Body of pancreas (tissue), 4 donors: Measurements from ENCODE around the gene TSC1. TPM values are rescaled to one million over a fixed set of nuclear protein-coding genes. Genes with fewer than 3 reads are reported as not detected.

Source experiments
- ATAC-seq: fragments of 150-250 bp; one replicate; pipeline ENCODE4 v1.9.1; 2016
- DNase-seq, 4 donors: peaks; one replicate each; pipeline ENCODE4 v3.0.0-alpha.2; 2019
- H3K27ac ChIP-seq, 4 donors: fragments of 200-600 bp; sonication (generic); 1 replicate in 3 of 4; 2 replicates in 1 of 4; pipeline versions ENCODE4 v1.5.1 to v1.6.1; 2016 to 2019; ENCODE audit warnings: mild to moderate bottlenecking in 1 of 4, mixed read lengths in 1 of 4, moderate library complexity in 1 of 4
- H3K27me3 ChIP-seq, 2 donors: fragments of 200-600 bp; sonication (generic); one replicate each; pipeline ENCODE4 v1.6.0; 2016; ENCODE audit warnings: mild to moderate bottlenecking in 1 of 2
- H3K36me3 ChIP-seq, 2 donors: fragments of 200-600 bp; sonication (generic); replicated peaks in 1 of 2; 2 replicates each; pipeline ENCODE4 v1.5.1; 2016; ENCODE audit warnings: low read depth in 2 of 2; ENCODE audit not compliant: insufficient read depth in 1 of 2
- H3K4me1 ChIP-seq: fragments of 200-600 bp; sonication (generic); one replicate; pipeline ENCODE4 v1.6.0; 2016
- H3K4me3 ChIP-seq, 2 donors: fragments of 200-600 bp; sonication (generic); 1 replicate in 1 of 2; 2 replicates in 1 of 2; pipeline ENCODE4 v1.5.1; 2016 to 2019
- H3K9me3 ChIP-seq, 3 donors: fragments of 200-600 bp; sonication (generic); 1 replicate in 2 of 3; 2 replicates in 1 of 3; pipeline ENCODE4 v1.5.1; 2016
- CTCF ChIP-seq, 7 experiments: fragments of 450-650 bp in 4 of 7; fragments of 200-600 bp in 3 of 7; sonication (generic) in 3 of 7; IDR thresholded peaks; one replicate each; pipeline ENCODE4 v1.5.1; 2016 to 2019; ENCODE audit warnings: antibody characterized with exemption in 7 of 7
- POLR2A ChIP-seq, 3 donors: fragments of 450-650 bp; IDR thresholded peaks; one replicate each; pipeline ENCODE4 v1.6.1; 2016; ENCODE audit warnings: antibody characterized with exemption in 3 of 3, mild to moderate bottlenecking in 2 of 3
- WGBS, 2 donors: methylation state at CpG; one replicate each; pipeline ENCODE4 v1.1.5; 2017; 5-methylcytosine and 5-hydroxymethylcytosine counted together
- intact Hi-C: fragments of 100-400 bp; cut with DNase I; formaldehyde crosslinking; loops from one replicate; pipeline ENCODE4 v1.15.1; 2023
- total RNA-seq, 2 donors: library from RNA; depleted of rRNA; stranded (reverse); fragments of >200 nt; gene quantifications; one replicate each; pipeline ENCODE4 v1.1.0, GENCODE V29; 2016

The TSC1 gene
- total RNA-seq, 2 donors from 2014 or later, result 44.1 to 47.1 TPM

- TF ChIP-seq POLR2A (IDR thresholded peaks at IDR 0.05) (no peak), CTCF (IDR thresholded peaks at IDR 0.05) (no peak)
- H3K4me1 ChIP-seq, result peaks cover 12% of the 10 kb centered on the region
- H3K9me3 ChIP-seq, result no peaks in the 10 kb centered on the region
- no peak overlapping the region for H3K4me3 ChIP-seq
- ATAC-seq (no peak), DNase-seq (no peak)
- no peaks in the 10 kb centered on the region for H3K27me3 ChIP-seq
- intact Hi-C loops, result no loop called here
- no peak overlapping the region for H3K27ac ChIP-seq
- H3K36me3 ChIP-seq, result no peaks in the 10 kb centered on the region
- WGBS, 2 donors, result 82 to 92% methylated on average over 6 of the region's 6 CpGs
Observed at GRCh38 chr9:132935026-132935425, 9.4 kb downstream of the TSC1 start.

DNA sequence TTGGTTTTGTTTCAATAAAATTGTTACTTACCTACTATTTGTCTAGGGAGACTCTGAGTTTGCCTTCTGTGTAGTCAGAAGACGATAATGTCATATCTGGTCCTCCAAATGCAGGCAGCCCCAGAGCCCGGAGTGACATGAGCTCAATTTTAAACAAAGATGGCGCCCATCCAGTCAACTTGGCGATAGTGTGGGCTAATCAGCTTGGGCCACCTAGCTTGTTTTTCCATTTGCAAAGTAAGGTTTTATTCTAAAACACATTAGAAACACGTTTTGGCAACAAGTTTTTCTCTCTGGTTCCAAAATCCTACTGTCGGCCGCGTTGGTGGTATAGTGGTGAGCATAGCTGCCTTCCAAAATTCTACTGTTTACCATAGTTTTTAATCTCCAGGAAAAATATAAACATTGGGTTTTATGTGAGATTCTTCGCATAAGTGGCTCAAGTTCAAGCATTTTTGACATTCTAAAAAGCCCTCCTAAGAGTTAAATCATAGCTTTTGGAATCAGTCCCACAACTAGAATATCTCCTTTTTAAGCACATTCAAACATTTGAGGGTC, 13.2 kb downstream of the TSC1 start:
- peaks cover 0 to 8% of the 10 kb centered on the region in 2 donors for H3K36me3 ChIP-seq
- H3K4me3 ChIP-seq, result no peak overlapping the region
- intact Hi-C loops, result no loop called here
- H3K4me1 ChIP-seq, result no peaks in the 10 kb centered on the region
- no peak for ATAC-seq
- 88 to 95% methylated on average over 9 of the region's 9 CpGs for WGBS, 2 donors
- no peaks in the 10 kb centered on the region for H3K9me3 ChIP-seq
- DNase-seq, result no peak
- TF ChIP-seq POLR2A (IDR thresholded peaks at IDR 0.05) (no peak), CTCF (IDR thresholded peaks at IDR 0.05) (no peak)
- H3K27me3 ChIP-seq, result no peaks in the 10 kb centered on the region
- H3K27ac ChIP-seq, result no peak overlapping the region

GRCh38 chr9:132927704-132928103, 16.7 kb downstream of the TSC1 start:
- no peaks in the 10 kb centered on the region for H3K4me1 ChIP-seq
- 84 to 85% methylated on average over 7 of the region's 7 CpGs for WGBS, 2 donors
- peaks cover 0 to 10% of the 10 kb centered on the region in 2 donors for H3K36me3 ChIP-seq
- no peak overlapping the region for H3K4me3 ChIP-seq
- no peak overlapping the region for H3K27ac ChIP-seq
- no peak for ATAC-seq
- intact Hi-C loops, result no loop called here
- TF ChIP-seq POLR2A (IDR thresholded peaks at IDR 0.05), result no peak
- TF ChIP-seq CTCF (IDR thresholded peaks at IDR 0.05), result no peak
- no peaks in the 10 kb centered on the region for H3K27me3 ChIP-seq
- DNase-seq, result no peak
- H3K9me3 ChIP-seq, result no peaks in the 10 kb centered on the region

DNA sequence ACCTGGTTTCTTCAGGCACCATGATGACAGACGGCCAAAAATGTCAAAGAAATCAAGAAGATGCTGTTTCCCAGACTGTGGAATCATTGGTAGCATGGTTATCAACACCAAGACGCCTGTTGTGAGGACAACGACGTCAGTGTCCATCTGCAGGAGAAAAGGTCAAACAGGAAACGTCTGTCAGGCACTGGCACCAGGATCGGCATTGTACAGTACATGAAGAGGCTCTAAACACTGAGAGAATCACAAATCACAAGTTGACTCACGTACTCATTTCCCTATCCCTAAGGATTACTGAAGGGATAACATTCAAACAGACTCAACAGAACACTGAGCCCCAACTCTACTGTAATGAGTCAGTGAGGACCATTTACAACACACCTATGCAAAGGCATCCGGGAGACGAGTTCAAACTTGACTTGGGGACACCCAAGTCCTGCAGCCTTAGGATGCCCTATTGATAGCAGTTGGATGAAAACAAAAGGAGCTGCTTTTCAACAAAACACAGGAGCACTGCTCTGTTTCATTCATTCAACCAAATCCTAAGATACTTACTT, 21.0 kb downstream of the TSC1 start:
- peaks cover 0 to 32% of the 10 kb centered on the region in 2 donors for H3K36me3 ChIP-seq
- no peak for TF ChIP-seq POLR2A (IDR thresholded peaks at IDR 0.05)
- no peak for TF ChIP-seq CTCF (IDR thresholded peaks at IDR 0.05)
- ATAC-seq (no peak), DNase-seq (no peak)
- WGBS, 2 donors, result 84 to 93% methylated on average over 9 of the region's 9 CpGs
- no peak overlapping the region for H3K27ac ChIP-seq
- H3K27me3 ChIP-seq, result no peaks in the 10 kb centered on the region
- no peaks in the 10 kb centered on the region for H3K4me1 ChIP-seq
- intact Hi-C loops, result no loop called here
- H3K4me3 ChIP-seq, result no peak overlapping the region
- no peaks in the 10 kb centered on the region for H3K9me3 ChIP-seq
